A549 treated with CpdA at 1 μM for 4 hours (cell line): Measurements from ENCODE around the gene HNRNPCL4. TPM values are rescaled to one million over a fixed set of nuclear protein-coding genes. Genes with fewer than 3 reads are reported as not detected.

Source experiments
- total RNA-seq: library from RNA; stranded (reverse); fragments of 200-300 nt; extraction: Qiagen RNA extraction; gene quantifications from 5 replicates; pipeline ENCODE4 v1.2.3, GENCODE V29; 2022; ENCODE audit warnings: low read depth

The HNRNPCL4 gene
- not detected in 5 replicates for total RNA-seq

DNA sequence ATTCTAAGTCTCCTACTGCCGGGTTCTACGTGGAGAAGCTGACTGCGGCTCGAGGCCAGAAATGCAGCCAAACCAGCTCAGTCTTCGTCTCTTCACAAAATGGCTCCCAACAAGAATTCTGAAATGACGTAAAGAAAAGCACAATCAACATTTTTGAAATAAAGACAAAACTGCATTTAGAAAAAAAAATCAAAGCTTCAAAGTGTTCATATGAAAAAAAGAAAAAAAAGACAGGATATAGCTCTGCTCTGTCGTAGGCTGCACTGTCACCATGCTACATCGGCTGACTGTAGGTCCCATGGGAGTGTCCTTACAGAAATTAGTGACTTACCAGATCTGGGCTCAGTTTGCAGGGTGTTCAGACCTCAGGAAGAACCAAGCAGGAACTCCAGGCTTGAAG, at the start of gene HNRNPCL4:
Gene HNRNPCL4 (minus strand): TSS at position 101 of the 400 bp plus-strand sequence. CDS start 164 bp downstream, outside the sequence.

DNA sequence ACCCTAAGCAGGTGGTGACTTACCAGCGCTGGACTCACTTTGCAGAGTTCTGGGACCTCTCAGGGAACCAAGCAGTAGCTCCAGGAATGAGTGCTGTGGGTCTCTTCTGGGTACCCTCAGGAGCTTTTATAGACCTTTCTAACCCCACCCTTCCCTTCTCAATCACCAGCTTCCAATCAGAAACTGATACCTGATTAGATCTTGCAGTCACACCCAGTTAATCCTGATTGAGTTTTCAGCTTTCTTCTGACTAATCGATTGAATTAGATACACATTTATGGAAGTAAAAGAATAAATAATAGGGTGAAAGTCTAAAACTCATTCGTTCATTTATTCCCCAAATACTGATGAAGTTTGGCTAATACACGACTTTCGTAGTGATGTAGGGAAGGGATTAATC, 35.9 kb upstream of the HNRNPCL4 start, which contains the start of gene PRAMEF13:
Gene PRAMEF13 (minus strand): TSS at position 101 of the 400 bp plus-strand sequence. CDS start 1,820 bp downstream, outside the sequence.

GRCh38 chr1:13171548-13171947, 6.1 kb upstream of the HNRNPCL4 start, which contains the start of gene PRAMEF9:
TSS of gene PRAMEF9 (plus strand) at chr1:13171848. CDS start at chr1:13175281, 3,433 bp downstream.

GRCh38 chr1:13155909-13156308, 9.5 kb downstream of the HNRNPCL4 start, which contains the start of gene PRAMEF26:
TSS of gene PRAMEF26 (minus strand) at chr1:13156009. CDS start at chr1:13153095, 2,914 bp downstream.

GRCh38 chr1:13116754-13117153, 48.7 kb downstream of the HNRNPCL4 start, which contains the start of gene HNRNPCL2:
TSS of gene HNRNPCL2 (minus strand) at chr1:13116854. CDS start at chr1:13116400, 454 bp downstream.

Other genes starting within 250 kb of the HNRNPCL4 start
- gene PRAMEF7, start 249.0 kb downstream of the HNRNPCL4 start, total RNA-seq: not detected in 5 replicates
- not detected in 5 replicates for gene PRAMEF6, start 218.1 kb downstream of the HNRNPCL4 start, total RNA-seq
- not detected in 5 replicates for gene PRAMEF27, start 109.1 kb downstream of the HNRNPCL4 start, total RNA-seq
- gene HNRNPCL3, start 104.9 kb downstream of the HNRNPCL4 start, total RNA-seq: not detected in 5 replicates
- not detected in 5 replicates for gene PRAMEF25, start 94.9 kb downstream of the HNRNPCL4 start, total RNA-seq
- not detected in 5 replicates for gene HNRNPCL2, start 48.8 kb downstream of the HNRNPCL4 start, total RNA-seq
- not detected in 5 replicates for gene PRAMEF26, start 9.6 kb downstream of the HNRNPCL4 start, total RNA-seq
- not detected in 5 replicates for gene PRAMEF9, start 6.2 kb upstream of the HNRNPCL4 start, total RNA-seq
- gene PRAMEF13, start 35.8 kb upstream of the HNRNPCL4 start, total RNA-seq: not detected in 5 replicates
- not detected in 5 replicates for gene PRAMEF18, start 60.5 kb upstream of the HNRNPCL4 start, total RNA-seq
- gene PRAMEF5, start 88.6 kb upstream of the HNRNPCL4 start, total RNA-seq: not detected in 5 replicates
- gene PRAMEF8, start 119.5 kb upstream of the HNRNPCL4 start, total RNA-seq: not detected in 5 replicates
- gene PRAMEF33, start 137.9 kb upstream of the HNRNPCL4 start, total RNA-seq: not detected in 5 replicates
- gene PRAMEF15, start 149.9 kb upstream of the HNRNPCL4 start, total RNA-seq: not detected in 5 replicates
- gene PRAMEF14, start 181.5 kb upstream of the HNRNPCL4 start, total RNA-seq: not detected in 5 replicates
- not detected in 5 replicates for gene PRAMEF19, start 206.3 kb upstream of the HNRNPCL4 start, total RNA-seq
- gene PRAMEF17, start 224.0 kb upstream of the HNRNPCL4 start, total RNA-seq: not detected in 5 replicates
- gene PRAMEF20, start 244.8 kb upstream of the HNRNPCL4 start, total RNA-seq: not detected in 5 replicates